Activated CD8-positive, alpha-beta memory T cell treated with anti-CD3 and anti-CD28 coated beads for 4 hours (primary cell): ENCODE data around the gene ACP4.
"Not testable (repeated sequence)": the region's sequence is repeated elsewhere in the genome, so short reads cannot be mapped to it uniquely, and the experiment has no call there.

Source experiments
- DNase-seq, 2 donors: peaks; one replicate each; pipeline ENCODE4 v3.0.0-alpha.2; 2020; ENCODE audit warnings: low read depth in 2 of 2

The ACP4 gene

DNA sequence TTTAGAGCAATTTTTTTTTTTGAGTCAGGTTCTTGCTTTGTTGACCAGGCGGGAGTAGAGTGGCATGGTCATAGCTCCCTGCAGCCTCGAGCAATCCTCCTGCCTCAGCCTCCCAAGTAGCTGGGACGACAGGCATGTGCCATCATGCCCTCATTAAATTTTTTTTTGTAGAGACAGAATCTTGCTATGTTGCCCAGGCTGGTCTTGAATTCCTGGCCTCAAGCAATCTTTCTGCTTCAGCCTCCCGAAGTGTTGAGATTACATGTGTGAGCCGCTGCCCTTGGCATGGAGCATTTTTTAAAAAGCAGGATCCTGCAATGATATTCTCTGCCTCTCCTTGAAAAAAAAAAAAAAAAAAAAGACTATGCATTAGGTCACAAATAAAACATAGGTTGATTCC lies 14.1 kb upstream of the ACP4 start:
- DNase-seq, result no peak

DNA sequence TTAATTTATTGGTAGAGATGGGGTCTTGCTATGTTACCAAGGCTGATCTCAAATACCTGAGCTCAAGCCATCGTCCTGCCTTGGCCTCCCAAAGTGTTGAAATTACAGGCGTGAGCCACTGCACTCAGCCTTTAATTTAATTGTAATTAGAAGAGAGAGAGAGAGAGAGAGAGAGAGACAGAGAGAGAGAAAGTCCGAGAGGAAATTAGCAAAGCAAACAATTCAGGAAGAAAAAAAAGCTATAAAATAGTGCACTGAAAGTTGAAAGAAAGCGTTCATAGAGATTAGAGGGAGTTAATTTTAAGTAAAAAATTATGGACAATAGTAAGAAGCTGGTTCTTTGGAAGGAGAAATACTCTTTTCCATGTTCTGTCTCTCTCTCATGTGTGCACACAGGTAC lies 13.0 kb upstream of the ACP4 start:
- DNase-seq, result no peak

DNA sequence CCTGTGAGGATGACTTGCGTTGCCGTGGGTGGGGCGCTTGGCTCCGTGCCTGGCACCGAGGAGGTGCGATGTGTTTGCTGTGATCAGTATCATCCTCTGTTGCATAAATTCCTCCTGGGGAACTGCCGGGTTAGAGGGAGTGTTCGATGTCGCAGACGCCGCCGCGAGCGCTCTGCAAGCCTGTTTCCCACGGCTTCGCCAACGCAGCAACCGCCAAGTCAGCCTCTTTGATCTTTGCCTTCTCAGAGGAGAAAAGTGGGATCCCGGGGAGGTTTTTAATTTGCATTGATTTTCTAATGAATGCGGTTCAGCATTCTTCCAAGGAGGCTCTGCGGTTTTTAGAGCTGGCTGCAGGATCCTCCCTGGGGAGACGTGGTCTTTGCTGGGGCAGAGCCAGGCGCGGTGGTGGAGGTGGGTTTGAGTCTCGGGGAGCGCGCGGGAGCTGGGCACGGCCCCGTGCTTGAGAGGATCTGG lies 12.3 kb upstream of the ACP4 start:
- DNase-seq, result no peak

DNA sequence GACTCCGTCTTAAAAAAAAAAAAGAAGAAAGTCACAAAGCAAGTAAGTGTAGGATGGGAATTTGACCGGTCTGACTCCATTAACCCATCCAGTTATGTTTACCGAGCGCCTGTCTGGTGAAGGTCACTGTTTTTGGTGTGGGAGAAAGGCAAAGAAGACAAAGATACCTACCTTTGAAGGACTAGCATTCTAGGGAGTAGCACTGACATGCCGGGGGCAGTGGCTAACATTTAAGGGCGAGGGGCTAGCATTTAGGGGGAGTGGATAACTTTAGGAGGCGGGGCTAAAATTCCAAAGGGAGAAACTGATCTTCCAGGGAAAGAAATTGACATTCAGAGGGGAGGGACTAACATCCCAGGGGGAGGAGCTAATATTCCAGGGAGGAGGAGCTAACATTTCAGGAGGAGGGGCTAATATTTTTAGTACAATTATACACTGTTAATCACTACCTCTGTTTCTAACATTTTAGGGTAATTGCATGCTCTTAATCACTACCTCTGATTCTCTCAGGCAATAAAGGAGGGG lies 11.2 kb upstream of the ACP4 start:
- no peak for DNase-seq

DNA sequence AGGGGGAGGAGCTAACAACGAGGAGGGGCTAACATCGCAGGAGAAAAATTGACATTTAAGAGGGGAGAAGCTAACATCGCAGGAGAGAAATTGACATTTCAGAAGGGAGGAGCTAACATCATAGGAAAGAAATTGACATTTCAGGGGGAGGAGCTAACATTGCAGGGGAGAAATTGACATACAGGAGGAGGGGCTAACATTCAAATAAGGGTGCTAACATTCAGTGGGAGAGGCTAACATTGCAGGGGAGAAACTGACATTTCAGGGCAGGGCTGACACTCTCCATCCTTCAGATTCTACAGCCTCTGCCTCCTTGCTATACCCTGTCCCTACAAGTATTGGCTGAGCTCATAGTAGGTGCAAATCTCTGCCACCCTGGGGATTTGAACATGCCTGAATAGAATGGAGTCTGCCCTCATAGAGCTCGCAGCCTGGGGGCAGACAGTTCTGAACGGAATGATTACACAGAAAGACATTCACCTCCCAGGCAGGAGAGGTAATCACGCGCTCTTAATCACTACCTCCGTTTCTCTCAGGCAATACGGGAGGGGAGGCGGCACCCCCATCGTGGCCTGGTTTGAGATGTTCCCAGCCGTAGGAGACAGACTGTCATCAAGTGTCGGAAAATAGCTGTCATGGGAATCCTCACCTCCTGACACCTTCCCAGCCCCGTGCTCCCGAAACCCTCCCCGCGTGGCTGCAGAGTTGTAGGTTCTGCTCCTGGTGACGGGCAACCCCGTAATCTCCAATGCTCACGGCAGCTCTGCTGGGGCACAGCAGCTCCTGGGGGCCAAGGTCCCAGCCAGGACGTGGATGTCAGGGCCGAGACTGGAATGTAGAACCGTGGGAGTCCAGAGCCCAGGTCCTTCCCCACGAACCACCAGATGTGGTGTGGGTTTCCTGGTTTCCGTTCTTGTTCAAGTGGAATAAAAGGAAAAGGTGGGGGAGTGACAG lies 10.4 kb upstream of the ACP4 start:
- no peak for DNase-seq

DNA sequence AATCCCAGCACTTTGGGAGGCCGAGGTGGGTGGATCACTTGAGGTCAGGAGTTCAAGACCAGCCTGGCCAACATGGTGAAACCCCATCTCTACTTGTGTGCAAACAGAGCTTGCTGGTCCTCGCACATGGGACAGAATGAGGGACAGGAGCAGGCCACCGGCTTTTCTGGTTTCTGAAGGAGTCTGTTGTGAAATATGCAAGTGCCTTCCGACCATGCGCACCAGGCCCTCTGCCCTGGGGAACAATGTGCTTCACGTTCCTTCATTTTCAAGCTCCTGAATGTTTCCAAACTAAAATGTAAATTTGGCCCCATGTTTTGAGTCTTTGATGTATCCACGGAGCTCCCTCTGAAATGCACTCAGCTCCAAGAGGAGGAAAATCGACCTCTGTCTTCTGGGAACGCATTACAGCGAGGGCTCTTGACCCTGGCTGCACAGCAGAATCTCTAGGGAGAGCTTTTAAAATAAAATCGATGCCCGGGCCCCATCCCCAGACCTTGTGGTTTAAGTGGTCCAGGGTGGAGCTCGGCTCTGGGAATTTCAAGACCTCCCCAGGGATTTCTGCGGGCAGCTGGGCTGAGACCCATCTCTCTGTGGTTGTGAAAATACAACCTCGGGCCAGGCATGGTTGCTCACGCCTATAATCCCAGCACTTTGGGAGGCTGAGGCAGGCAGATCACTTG lies 9.3 kb upstream of the ACP4 start:
- no peak for DNase-seq

DNA sequence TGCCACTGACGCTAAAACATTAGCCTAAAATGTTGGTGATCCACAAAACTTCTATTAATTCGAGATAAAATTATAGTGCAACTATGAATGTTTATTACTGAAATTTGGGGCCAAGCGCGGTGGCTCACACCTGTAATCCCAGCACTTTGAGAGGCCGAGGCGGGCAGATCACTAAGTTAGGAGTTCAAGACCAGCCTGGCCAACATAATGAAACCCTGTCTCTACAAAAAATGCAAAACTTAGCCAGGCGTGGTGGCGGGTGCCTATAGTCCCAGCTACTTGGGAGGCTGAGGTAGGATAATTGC lies 6.4 kb upstream of the ACP4 start:
- DNase-seq, result not testable (repeated sequence)

DNA sequence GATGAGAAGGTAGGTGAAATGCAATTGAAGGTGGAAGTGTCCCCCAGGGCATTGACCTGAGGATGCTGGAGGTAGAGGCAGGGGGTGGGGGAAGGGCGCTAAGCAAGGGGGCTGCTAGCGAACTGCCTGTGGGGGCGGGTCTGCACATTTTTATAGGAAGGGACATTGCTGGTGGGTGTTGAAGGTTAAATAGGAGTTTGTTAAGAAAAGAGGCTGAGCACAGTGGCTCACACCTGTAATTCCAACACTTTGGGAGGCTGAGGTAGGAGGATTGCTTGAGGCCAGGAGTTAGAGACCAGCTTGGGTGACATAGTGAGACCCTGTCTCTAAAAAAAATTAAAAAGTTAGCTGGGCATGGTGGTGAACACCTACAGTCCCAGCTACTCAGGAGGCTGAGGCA lies 5.5 kb upstream of the ACP4 start:
- no peak for DNase-seq

DNA sequence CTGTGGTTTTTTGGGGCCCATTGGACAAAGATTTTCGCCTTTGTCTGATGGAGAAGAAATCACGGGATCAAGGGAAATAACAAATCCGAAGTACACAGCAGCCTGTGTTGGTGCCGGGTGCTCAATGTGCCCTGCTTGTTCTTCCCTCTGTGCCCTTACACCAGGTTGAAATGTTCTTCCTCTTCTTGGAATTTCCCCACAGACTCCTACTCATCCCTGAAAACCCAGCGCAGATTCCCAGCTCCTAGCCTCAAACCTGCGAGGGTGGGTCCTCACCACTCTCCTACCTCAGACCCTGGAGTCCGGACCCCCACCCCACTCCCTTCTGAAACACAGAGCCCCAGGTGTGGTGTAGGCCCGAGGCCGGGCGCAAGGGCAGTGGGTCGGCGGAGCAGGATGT lies 4.9 kb upstream of the ACP4 start:
- DNase-seq, result no peak

DNA sequence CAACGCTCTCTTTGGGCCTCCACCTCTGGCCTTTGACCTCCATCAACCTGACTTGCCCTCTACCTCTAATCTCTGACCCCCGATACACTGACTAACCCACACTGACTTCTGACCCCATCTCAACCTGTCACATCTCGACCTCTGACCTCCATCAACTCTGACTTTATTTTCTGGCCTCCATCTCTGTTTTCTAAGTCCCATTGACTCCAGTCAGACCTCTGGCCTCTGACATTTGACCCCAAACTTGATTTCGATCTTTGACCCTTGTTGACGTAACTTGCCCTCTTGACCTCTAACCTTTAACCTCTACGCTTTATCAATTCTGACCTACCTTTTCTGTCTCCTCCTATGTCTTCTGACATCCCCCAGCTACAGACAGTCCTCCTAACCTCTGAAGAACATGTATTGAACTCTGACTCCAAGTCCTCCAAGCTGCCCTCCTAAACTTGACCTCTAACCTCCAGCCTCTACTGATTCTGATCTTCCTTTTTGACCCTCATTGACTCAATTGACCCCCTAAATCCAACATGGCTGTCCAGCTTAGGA lies 780 bp downstream of the ACP4 start:
- no peak for DNase-seq

DNA sequence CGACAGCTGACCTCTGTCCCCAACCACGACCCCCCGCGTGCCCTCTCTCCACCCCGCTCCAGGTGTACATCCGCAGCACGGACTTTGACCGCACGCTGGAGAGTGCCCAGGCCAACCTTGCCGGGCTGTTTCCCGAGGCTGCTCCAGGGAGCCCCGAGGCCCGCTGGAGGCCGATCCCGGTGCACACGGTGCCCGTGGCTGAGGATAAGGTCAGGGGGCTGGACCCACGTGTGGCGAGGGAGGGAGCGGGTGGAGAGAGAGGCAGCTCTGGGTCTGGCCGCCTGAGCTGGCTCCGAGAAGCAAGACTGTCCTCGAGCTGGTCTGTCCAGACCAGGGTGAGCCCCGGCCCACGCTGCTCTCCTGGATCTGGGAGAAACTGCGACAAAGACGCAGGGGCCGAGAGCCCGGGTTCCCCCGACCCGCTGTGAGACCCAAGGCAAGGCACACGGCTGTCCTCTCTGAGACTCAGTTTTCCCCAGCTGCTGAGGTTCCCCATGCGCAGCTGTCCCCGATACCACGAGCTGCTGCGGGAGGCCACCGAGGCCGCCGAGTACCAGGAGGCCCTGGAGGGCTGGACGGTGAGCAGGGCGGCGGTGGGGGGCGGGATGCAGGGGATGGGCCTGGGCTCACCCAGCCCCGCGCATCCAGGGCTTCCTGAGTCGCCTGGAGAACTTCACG lies 1.5 kb downstream of the ACP4 start:
- no peak for DNase-seq

DNA sequence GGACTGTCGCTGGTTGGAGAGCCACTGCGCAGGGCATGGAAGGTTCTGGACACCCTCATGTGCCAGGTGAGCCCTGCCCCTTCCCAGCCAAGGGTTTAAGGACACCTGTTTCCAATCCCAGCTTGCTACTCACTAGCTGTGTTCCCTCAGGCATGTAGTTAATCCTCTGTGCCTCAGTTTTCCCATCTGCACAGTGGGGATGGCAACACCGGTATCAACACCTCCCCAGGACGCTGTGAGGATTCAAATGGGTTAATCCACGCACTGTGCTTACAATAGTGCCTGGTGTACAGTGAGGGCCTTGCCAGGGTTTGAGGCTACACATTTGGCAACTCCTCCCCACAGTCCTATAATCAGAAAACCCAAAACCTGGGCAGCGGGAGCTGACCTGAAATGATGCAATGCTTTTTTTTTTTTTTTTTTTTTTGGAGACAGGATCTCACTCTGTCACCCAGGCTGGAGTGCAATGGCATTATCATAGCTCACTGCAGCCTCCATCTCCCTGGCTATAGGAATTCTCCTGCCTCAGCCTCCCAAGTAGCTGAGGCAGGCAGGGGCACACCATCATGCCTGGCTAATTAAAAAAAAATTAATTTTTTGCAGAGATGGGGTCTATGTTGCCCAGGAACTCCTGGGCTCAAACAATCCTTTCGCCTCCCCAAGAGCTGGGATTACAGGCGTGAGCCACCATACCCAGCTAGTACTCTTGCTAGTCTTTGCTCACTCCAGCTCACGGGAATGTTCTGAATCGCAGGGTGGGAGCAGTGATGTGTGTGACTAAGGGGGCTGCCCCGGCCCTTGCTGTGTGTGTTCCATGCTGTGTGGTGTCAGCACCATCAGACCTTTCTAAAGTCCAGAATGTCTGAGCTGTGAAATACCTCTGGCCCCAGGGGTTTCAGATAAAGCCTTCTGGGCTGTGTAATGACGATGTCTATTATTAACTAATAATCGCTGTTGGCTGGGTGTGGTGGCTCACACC lies 2.3 kb downstream of the ACP4 start:
- DNase-seq, result no peak

DNA sequence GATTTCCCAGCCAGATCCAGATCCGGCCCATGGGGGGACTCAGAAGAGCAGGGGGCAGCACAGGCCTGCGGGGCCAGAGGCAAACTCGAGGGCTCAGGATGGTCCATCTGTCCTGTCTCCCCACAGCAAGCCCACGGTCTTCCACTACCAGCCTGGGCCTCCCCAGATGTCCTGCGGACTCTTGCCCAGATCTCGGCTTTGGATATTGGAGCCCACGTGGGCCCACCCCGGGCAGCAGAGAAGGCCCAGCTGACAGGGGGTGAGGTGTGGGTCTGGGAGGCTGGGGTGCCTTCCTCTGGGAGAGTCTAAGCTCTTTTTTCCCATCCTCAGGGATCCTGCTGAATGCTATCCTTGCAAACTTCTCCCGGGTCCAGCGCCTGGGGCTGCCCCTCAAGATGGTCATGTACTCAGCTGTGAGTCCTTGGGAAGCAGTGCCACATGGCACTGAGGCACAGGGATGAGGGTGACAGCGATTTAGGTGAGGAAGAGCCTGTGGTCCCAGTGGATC lies 3.4 kb downstream of the ACP4 start:
- DNase-seq, result no peak

DNA sequence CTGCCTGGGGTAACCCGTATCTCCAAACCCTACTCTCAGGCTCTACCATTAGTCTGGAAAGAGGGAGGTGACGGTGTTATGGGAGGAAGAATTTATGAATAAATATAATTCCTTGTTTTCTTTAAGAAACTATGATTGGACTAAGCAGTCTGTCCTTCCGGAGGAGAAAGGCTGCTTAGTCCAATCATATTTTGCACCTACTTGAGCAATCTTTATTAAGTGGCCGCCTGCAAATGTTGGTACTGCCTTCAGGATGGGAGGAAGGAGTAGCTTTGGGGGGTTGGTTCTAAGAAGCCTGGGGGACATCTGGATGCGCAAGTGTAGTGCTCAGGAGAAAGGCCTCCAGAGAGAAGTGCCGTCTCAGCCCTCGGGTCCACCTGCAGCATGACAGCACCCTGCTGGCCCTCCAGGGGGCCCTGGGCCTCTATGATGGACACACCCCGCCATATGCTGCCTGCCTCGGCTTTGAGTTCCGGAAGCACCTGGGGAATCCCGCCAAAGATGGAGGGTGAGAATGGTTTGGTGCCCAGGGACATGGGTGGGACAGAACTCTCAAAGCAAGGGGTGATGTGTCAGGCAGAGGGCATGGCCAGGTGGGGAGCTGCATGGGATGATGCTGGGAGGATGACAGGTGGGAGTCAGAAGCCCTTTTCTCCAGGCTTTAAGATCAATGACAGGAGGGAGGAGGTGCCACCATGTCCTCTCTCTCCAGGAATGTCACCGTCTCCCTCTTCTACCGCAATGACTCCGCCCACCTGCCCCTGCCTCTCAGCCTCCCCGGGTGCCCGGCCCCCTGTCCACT lies 4.1 kb downstream of the ACP4 start:
- DNase-seq, result no peak

DNA sequence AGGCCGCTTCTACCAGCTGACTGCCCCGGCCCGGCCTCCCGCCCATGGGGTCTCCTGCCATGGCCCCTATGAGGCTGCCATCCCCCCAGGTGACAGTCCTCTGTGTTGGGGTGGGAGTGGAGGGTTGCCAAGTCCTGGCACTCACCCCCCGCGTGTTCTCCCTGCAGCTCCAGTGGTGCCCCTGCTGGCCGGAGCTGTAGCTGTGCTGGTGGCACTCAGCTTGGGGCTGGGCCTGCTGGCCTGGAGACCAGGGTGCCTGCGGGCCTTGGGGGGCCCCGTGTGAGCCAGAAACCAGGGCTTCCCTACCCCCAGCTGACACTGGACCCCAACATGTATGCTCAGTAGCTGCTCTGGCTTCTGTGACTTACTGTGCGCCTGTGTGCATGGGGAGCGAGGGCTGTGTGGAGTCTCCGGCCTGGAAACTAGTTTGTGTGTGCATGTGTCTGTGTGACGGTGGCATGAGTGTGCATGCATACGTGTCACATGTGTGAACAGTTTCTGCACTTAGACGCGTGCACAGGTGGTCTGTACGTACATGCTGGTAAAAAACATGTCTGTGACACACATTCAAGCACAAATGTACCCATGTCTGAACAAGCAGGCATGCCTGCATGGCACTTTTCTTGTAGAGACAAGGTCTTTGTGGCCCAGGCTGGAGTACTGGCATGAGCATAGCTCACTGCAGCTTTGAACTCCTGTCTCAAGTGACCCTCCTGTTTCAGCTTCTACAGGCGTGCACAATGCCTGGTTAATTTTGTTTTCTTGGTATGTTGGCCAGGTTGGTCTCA lies 4.9 kb downstream of the ACP4 start:
- DNase-seq, result no peak

DNA sequence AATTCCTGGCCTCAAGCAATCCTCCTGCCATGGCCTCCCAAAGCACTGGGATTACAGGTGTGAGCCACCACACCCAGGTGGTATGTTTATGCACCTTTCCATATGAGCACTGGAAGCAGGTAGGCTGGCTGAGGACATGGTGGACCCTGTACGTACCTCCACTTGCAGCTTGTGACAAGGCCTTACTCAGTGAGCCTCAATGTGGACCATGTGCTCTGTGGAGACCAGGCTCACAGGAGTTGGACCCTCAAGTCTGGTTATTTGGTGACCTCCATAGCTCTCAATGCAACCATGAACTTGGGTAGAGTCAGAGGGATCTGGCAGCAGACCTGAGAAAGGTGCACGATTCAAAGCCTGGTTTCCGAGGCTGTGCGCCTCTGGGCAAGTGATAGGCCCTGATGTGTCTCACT lies 5.5 kb downstream of the ACP4 start:
- DNase-seq, result no peak

DNA sequence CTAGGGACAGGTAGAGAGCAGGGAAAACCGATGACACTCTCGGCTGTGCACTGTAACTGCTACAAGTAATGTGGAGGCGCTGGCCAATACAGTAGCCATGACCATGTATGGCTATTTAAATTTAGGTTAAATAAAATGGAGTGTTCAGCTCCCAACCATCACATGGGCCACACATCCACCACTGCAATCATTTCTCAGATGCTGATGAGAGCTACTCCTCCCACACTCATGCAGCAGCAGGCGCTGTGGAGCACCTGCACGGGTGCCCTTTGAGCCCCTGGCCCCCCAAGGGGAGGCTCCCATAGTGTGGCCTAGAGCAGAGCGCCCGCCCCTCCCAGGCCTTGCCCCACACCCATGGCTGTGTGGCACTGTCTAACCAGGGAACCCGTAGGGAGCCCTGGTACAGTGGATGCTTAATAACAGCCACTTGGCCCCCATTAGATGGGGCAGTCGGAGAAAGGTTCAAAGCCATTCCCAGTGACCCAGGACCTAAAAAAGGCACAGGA lies 6.0 kb downstream of the ACP4 start:
- DNase-seq, result no peak

DNA sequence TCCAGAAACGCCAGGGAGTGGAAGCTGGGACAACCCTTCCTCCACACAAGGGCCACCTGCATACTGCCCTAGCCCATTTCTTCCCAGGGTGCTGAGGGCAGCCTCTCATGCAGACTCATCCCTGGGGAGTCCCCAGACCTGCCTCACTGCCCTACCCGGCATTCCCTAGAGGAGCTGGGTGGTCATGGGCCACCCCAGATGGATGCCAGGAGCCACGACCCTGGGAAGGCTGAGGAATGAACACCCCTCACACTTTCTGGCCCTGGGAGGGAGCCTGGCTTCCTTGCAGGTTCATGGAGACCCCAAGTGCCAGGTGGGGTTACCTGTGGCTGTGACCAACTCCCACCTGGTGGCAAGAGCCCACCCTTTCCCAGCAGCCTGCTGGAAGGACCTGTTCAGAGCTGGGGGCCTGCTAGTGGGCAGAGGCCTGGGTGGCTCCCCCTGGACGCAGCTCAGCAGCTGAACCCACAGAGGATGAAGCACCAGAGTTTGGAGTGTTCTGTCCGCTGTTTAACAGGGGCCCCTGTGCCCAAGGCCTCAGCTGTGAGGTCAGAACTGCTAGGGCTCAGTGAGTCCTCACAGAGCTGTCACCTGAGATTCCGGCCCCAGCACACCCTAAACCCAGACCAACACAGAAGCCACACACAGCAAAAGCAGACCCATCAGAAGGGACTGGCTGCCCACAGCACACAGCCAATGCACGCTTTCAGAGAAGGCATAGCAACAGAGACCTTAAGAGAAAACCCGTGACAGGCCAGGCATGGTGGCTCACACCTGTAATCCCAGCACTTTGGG lies 6.6 kb downstream of the ACP4 start:
- DNase-seq, result no peak
